ENCODE data around the gene MAPK12.

GRCh38 chr22:50268655-50269113 lies 7.2 kb upstream of the MAPK12 start:
- no peak for TF ChIP-seq POLR2AphosphoS5 (IDR thresholded peaks at IDR 0.05; ENCODE audit: insufficient read depth, low read depth, low read length)
- no peak for TF ChIP-seq GATA2 (IDR thresholded peaks at IDR 0.05; ENCODE audit: insufficient read depth, insufficient read length, low read depth, low read length)
- TF ChIP-seq CTCF (IDR thresholded peaks at IDR 0.05; ENCODE audit: extremely low read depth in 1 of 2, insufficient read depth in 1 of 2, low read depth in 1 of 2, low read length in 2 of 2) = no peak
- TF ChIP-seq EZH2 (IDR thresholded peaks at IDR 0.05; ENCODE audit: borderline replicate concordance, low read depth, low read length, severe bottlenecking) = no peak

All from endothelial cell of umbilical vein (primary cell).